Measurements from ENCODE around the gene ATP8B1.

DNA sequence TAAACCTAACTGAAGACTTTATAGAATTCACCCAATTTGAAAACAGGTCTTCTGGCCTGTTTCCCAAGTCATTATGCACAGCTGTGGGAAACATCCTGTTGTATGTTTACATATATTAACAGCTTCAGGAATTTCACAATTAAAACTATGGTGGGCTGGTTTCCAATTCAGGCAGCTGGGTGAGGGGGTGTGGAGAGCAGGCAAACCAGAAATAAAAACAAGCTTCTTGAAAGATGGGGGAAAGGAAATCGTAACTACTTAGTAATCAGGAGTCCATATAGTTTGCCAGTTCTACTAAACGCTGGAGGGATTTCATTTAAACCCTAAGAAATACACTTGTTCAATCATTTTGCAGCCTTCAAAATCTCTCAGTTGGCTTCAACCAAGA lies 22.8 kb downstream of the ATP8B1 start:
- no peak for TF ChIP-seq EP300 (IDR thresholded peaks at IDR 0.05)
- TF ChIP-seq, protein P1, sequence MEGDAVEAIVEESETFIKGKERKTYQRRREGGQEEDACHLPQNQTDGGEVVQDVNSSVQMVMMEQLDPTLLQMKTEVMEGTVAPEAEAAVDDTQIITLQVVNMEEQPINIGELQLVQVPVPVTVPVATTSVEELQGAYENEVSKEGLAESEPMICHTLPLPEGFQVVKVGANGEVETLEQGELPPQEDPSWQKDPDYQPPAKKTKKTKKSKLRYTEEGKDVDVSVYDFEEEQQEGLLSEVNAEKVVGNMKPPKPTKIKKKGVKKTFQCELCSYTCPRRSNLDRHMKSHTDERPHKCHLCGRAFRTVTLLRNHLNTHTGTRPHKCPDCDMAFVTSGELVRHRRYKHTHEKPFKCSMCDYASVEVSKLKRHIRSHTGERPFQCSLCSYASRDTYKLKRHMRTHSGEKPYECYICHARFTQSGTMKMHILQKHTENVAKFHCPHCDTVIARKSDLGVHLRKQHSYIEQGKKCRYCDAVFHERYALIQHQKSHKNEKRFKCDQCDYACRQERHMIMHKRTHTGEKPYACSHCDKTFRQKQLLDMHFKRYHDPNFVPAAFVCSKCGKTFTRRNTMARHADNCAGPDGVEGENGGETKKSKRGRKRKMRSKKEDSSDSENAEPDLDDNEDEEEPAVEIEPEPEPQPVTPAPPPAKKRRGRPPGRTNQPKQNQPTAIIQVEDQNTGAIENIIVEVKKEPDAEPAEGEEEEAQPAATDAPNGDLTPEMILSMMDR (IDR thresholded peaks at IDR 0.05) = no peak

Measured in stomach (tissue), 4 donors.